Measurements from ENCODE around the gene SLIRP.

- TF ChIP-seq CTCF (IDR thresholded peaks at IDR 0.05) = no peak
- TF ChIP-seq ZFX (IDR thresholded peaks at IDR 0.05; ENCODE audit: borderline replicate concordance) = no peak
Observed at GRCh38 chr14:77752799-77753516, 45.1 kb downstream of the SLIRP start.
